GM12872 (cell line): ENCODE measurements around the gene UGCG.

Experiments used
- TF ChIP-seq, protein P1 (sequence below): IDR thresholded peaks from 3 replicates; pipeline ENCODE4 v1.5.1; 2011; ENCODE audit warnings: low read depth, mild to moderate bottlenecking, low read length, moderate library complexity; ENCODE audit not compliant: insufficient read depth

The UGCG gene

DNA sequence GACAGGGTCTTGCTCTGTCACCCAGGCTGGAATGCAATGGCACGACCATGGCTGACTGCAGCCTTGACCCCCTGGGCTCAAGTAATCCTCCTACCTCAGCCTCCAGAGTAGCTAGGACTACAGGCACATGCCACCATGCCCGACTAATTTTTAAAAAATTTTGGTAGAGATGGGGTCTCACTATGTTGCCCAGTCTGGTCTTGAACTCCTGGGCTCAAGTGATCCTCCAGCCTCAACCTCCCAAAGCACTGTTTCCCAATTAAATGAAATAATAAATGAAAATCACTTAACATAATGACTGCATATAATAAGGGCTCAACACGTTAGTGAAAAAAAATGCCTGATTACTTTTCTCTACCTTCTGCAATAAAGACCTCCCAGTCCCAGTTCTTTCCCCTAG lies 71.0 kb downstream of the UGCG start:
- TF ChIP-seq, protein P1, sequence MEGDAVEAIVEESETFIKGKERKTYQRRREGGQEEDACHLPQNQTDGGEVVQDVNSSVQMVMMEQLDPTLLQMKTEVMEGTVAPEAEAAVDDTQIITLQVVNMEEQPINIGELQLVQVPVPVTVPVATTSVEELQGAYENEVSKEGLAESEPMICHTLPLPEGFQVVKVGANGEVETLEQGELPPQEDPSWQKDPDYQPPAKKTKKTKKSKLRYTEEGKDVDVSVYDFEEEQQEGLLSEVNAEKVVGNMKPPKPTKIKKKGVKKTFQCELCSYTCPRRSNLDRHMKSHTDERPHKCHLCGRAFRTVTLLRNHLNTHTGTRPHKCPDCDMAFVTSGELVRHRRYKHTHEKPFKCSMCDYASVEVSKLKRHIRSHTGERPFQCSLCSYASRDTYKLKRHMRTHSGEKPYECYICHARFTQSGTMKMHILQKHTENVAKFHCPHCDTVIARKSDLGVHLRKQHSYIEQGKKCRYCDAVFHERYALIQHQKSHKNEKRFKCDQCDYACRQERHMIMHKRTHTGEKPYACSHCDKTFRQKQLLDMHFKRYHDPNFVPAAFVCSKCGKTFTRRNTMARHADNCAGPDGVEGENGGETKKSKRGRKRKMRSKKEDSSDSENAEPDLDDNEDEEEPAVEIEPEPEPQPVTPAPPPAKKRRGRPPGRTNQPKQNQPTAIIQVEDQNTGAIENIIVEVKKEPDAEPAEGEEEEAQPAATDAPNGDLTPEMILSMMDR: no peak

DNA sequence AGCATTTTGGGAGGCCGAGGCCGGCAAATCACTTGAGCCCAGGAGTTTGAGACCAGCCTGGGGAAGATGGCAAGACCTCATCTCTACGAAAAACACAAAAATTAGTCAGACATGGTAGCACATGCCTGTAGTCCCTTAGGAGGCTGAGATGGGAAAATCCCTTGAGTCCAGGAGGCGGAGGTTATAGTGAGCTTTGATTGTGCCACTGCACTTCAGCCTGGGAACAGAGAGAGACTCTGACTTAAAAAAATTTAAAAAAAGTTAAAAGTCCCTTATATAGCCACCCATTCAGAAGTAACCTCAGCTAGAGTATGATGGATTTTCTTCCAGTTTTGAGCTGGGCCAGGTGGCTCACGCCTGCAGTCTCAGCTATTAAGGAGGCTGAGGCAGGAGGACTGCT lies 72.4 kb downstream of the UGCG start:
- TF ChIP-seq, protein P1: no peak

- TF ChIP-seq, protein P1: no peak
These were observed 73.0 kb downstream of the UGCG start for GRCh38 chr9:111969622-111970021.

- TF ChIP-seq, protein P1: no peak
These were observed 74.2 kb downstream of the UGCG start for GRCh38 chr9:111970827-111971226.

DNA sequence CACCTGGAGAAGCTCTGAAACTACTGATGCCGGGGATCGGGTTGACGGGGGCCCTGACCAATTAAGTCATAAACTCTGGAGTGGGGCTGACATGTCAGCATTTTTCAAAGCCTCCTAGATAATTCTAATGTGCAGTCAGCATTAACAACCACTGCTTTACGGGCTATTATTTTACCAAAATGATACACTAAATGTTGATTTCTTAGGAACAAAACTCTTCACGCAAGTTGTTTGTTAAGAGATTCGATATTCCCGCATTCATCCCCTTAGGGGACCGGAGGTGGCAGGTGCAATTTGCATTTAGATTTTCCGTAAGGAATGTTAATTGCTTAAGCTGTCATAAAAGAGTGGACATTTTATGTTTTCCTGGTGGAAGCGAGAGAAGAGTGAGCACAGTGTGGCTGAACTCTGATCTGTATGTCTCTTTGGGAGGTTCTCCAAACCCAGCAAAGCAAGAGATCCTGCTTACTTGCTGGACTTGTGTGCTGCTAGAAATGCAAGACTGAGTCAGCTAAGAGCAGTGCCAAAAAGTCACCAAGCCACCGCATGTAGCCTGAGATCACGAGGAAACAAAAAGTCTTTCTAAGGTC lies 77.6 kb downstream of the UGCG start:
- TF ChIP-seq, protein P1: no peak

DNA sequence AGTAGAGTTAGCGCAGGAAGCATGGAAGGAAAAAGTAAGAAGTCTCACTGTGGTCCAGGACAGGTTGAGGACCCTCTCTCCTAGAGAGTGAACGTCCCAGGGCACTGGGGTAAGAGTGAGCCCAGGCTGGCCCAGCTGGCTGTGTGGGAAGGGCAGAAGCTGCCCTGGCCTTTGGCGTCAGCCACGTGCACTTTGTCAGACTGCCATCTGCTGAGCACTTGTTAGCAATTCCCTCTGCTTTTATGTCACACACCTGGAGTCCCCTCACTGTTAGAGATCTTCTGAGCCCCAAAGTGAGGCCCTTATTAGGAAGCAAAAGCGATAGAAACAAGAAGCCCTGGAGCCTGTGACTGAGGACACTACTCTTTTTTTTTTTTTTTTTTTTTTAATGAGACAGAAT lies 79.1 kb downstream of the UGCG start:
- TF ChIP-seq, protein P1: peak; percentile 51

- TF ChIP-seq, protein P1: no peak
These were observed 82.0 kb downstream of the UGCG start for GRCh38 chr9:111978616-111979015.
